HEK293 (cell line): ENCODE data around the gene MARCHF10.
A peak's percentile ranks its signal among the peaks of the same experiment; 100 is the strongest.

ENCODE experiments used
- CTCF ChIA-PET: fragments of 350-600 bp; formaldehyde crosslinking; extraction: SDS; loops from one replicate; lab custom pipeline; 2021; ENCODE audit warnings: antibody characterized with exemption; lab: Yijun Ruan, JAX
- POLR2A ChIA-PET: fragments of 300-600 bp; formaldehyde crosslinking; extraction: SDS; loops from one replicate; lab custom pipeline; 2020; ENCODE audit warnings: antibody characterized with exemption, inconsistent platforms; lab: Yijun Ruan, JAX
- H3K27ac ChIP-seq: fragments of 200-500 bp; sonication (Bioruptor generic); 2 replicates; pipeline ENCODE4 v1.5.1; 2014; ENCODE audit warnings: low read depth, low read length, control low read depth, inconsistent platforms; ENCODE audit errors: extremely low read depth
- H3K36me3 ChIP-seq, 2 experiments: fragments of 200-500 bp in 1 of 2; sonication (Bioruptor generic) in 1 of 2; 1 replicate in 1 of 2; 2 replicates in 1 of 2; pipeline ENCODE4 v1.5.1; 2014 to 2017; ENCODE audit warnings: inconsistent platforms in 2 of 2, low read length in 2 of 2; ENCODE audit not compliant: control insufficient read depth in 2 of 2, insufficient read depth in 1 of 2
- H3K4me1 ChIP-seq: fragments of 200-500 bp; sonication (Bioruptor generic); 2 replicates; pipeline ENCODE4 v1.5.1; 2014; ENCODE audit warnings: mild to moderate bottlenecking, low read length, inconsistent platforms; ENCODE audit not compliant: control insufficient read depth, insufficient read depth
- H3K4me3 ChIP-seq: 2 replicates; pipeline ENCODE4 v1.5.1; 2011; ENCODE audit warnings: low read depth, mild to moderate bottlenecking, control low read depth, low read length, moderate library complexity
- H3K9me3 ChIP-seq: fragments of 200-500 bp; sonication (Bioruptor generic); 2 replicates; pipeline ENCODE4 v1.5.1; 2014; ENCODE audit warnings: low read depth, low read length, inconsistent platforms; ENCODE audit not compliant: control insufficient read depth, insufficient read depth
- AEBP2 ChIP-seq: fragments of 450-650 bp; formaldehyde crosslinking; IDR thresholded peaks from 2 replicates; pipeline ENCODE4 v1.5.1; 2016; ENCODE audit warnings: missing biosample characterization, missing genetic modification characterization, borderline replicate concordance
- FEZF1 ChIP-seq: fragments of 450-650 bp; formaldehyde crosslinking; IDR thresholded peaks from 2 replicates; pipeline ENCODE4 v1.5.1; 2016; ENCODE audit warnings: missing biosample characterization, missing genetic modification characterization
- KLF8 ChIP-seq: fragments of 450-650 bp; formaldehyde crosslinking; IDR thresholded peaks from 2 replicates; pipeline ENCODE4 v1.5.1; 2016; ENCODE audit warnings: missing biosample characterization, missing genetic modification characterization
- MYNN ChIP-seq: fragments of 450-650 bp; formaldehyde crosslinking; IDR thresholded peaks from 2 replicates; pipeline ENCODE4 v1.5.1; 2016; ENCODE audit warnings: missing biosample characterization, missing genetic modification characterization, borderline replicate concordance
- PRDM1 ChIP-seq: fragments of 450-650 bp; formaldehyde crosslinking; IDR thresholded peaks from 2 replicates; pipeline ENCODE4; 2016; ENCODE audit warnings: missing biosample characterization, missing genetic modification characterization
- PRDM6 ChIP-seq: fragments of 450-650 bp; formaldehyde crosslinking; IDR thresholded peaks from 2 replicates; pipeline ENCODE4 v1.5.1; 2017; ENCODE audit warnings: missing biosample characterization, missing genetic modification characterization
- REPIN1 ChIP-seq: fragments of 450-650 bp; formaldehyde crosslinking; IDR thresholded peaks from 2 replicates; pipeline ENCODE4 v1.5.1; 2017; ENCODE audit warnings: missing biosample characterization, missing genetic modification characterization, low read depth
- SCRT1 ChIP-seq: fragments of 450-650 bp; formaldehyde crosslinking; IDR thresholded peaks from 2 replicates; pipeline ENCODE4 v1.5.1; 2016; ENCODE audit warnings: missing biosample characterization, missing genetic modification characterization, borderline replicate concordance
- SCRT2 ChIP-seq: fragments of 450-650 bp; formaldehyde crosslinking; IDR thresholded peaks from 2 replicates; pipeline ENCODE4 v1.5.1; 2016; ENCODE audit warnings: missing biosample characterization, missing genetic modification characterization
- ZBTB1 ChIP-seq: fragments of 450-650 bp; formaldehyde crosslinking; IDR thresholded peaks from 2 replicates; pipeline ENCODE4 v1.5.1; 2016; ENCODE audit warnings: missing biosample characterization, missing genetic modification characterization
- ZBTB17 ChIP-seq: fragments of 450-650 bp; formaldehyde crosslinking; IDR thresholded peaks from 2 replicates; pipeline ENCODE4 v1.5.1; 2016; ENCODE audit warnings: missing biosample characterization, missing genetic modification characterization
- ZBTB20 ChIP-seq: fragments of 450-650 bp; formaldehyde crosslinking; IDR thresholded peaks from 2 replicates; pipeline ENCODE4 v1.5.1; 2016; ENCODE audit warnings: missing biosample characterization, missing genetic modification characterization
- ZBTB48 ChIP-seq: fragments of 450-650 bp; formaldehyde crosslinking; IDR thresholded peaks from 2 replicates; pipeline ENCODE4 v1.5.1; 2016; ENCODE audit warnings: missing biosample characterization, missing genetic modification characterization
- ZBTB7A ChIP-seq: fragments of 450-650 bp; formaldehyde crosslinking; IDR thresholded peaks from 2 replicates; pipeline ENCODE4 v1.5.1; 2016; ENCODE audit warnings: low read depth, missing biosample characterization, missing genetic modification characterization
- ZNF16 ChIP-seq: fragments of 450-650 bp; formaldehyde crosslinking; IDR thresholded peaks from 2 replicates; pipeline ENCODE4 v1.5.1; 2016; ENCODE audit warnings: low read depth, missing biosample characterization, missing genetic modification characterization
- ZNF214 ChIP-seq: fragments of 450-650 bp; formaldehyde crosslinking; IDR thresholded peaks from 2 replicates; pipeline ENCODE4 v1.5.1; 2017; ENCODE audit warnings: missing biosample characterization, mild to moderate bottlenecking, missing genetic modification characterization, borderline replicate concordance
- ZNF221 ChIP-seq: fragments of 450-650 bp; formaldehyde crosslinking; IDR thresholded peaks from 2 replicates; pipeline ENCODE4 v1.5.1; 2017; ENCODE audit warnings: missing biosample characterization, missing genetic modification characterization, borderline replicate concordance
- ZNF248 ChIP-seq: fragments of 450-650 bp; formaldehyde crosslinking; IDR thresholded peaks from 2 replicates; pipeline ENCODE4 v1.5.1; 2017; ENCODE audit warnings: missing biosample characterization, missing genetic modification characterization
- ZNF335 ChIP-seq: fragments of 450-650 bp; formaldehyde crosslinking; conservative IDR thresholded peaks from 2 replicates; pipeline ENCODE4 v1.5.1; 2016; ENCODE audit warnings: missing biosample characterization, missing genetic modification characterization
- ZNF341 ChIP-seq: fragments of 450-650 bp; formaldehyde crosslinking; IDR thresholded peaks from 2 replicates; pipeline ENCODE4; 2016; ENCODE audit warnings: low read depth, missing biosample characterization, missing genetic modification characterization
- ZNF555 ChIP-seq: fragments of 450-650 bp; formaldehyde crosslinking; conservative IDR thresholded peaks from 2 replicates; pipeline ENCODE4 v1.5.1; 2017; ENCODE audit warnings: missing biosample characterization, mild to moderate bottlenecking, missing genetic modification characterization, inconsistent platforms
- ZNF571 ChIP-seq: fragments of 450-650 bp; formaldehyde crosslinking; IDR thresholded peaks from 2 replicates; pipeline ENCODE4 v1.5.0; 2017; ENCODE audit warnings: missing biosample characterization, missing genetic modification characterization
- ZNF600 ChIP-seq: fragments of 450-650 bp; formaldehyde crosslinking; IDR thresholded peaks from 2 replicates; pipeline ENCODE4 v1.5.1; 2016; ENCODE audit warnings: missing biosample characterization, missing genetic modification characterization
- ZNF621 ChIP-seq: fragments of 450-650 bp; formaldehyde crosslinking; IDR thresholded peaks from 2 replicates; pipeline ENCODE4 v1.5.1; 2017; ENCODE audit warnings: missing biosample characterization, missing genetic modification characterization
- ZNF747 ChIP-seq: fragments of 450-650 bp; formaldehyde crosslinking; IDR thresholded peaks from 2 replicates; pipeline ENCODE4 v1.5.1; 2016; ENCODE audit warnings: missing biosample characterization, missing genetic modification characterization
- ZNF843 ChIP-seq: fragments of 450-650 bp; formaldehyde crosslinking; IDR thresholded peaks from 2 replicates; pipeline ENCODE4 v1.5.1; 2016; ENCODE audit warnings: missing biosample characterization, missing genetic modification characterization
- TF ChIP-seq, protein P1 (sequence below): fragments of 450-650 bp; IDR thresholded peaks from 2 replicates; pipeline ENCODE4 v1.5.1; 2018; ENCODE audit warnings: missing biosample characterization, mild to moderate bottlenecking, missing genetic modification characterization
- TF ChIP-seq, protein P2 (sequence below): fragments of 450-650 bp; formaldehyde crosslinking; IDR thresholded peaks from 2 replicates; pipeline ENCODE4 v1.5.1; 2016; ENCODE audit warnings: missing biosample characterization, missing genetic modification characterization

The MARCHF10 gene

DNA sequence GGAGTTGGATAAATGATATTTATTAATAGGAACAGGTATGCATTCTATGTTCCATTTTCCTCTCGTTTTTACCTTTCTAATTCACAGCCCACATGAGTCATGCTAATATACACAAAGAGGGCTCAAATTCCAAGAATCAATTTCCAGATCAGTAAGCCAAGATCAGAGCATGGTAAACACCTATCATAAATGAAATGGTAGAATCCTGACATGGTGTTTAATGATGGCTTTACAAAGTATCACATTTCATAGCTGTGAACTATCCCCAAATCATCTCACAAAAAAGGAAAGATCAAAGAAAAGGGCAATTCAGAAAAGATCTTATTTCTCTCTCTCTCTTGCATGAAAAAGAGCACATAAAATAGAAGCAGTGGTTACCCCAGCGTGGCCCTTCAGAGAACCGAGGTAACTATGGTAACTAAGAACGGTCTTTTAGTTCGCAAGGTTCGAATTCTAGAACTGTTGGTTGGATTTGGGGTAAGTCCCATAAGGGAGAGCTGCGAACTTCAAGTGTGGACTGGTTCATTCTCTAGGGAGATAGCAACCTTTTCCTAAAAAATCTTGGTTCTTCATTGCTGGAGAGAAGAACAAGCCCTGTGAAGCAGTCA, 73.0 kb downstream of the MARCHF10 start (continued):
- TF ChIP-seq ZBTB7A (tag by site-specific recombination) (no peak), ZNF16 (tag by site-specific recombination) (no peak), MYNN (tag by site-specific recombination) (peak; percentile 79; the same call in 1 of the 2 replicates), ZNF571 (tag by site-specific recombination) (no peak), ZNF555 (tag by site-specific recombination) (no peak), ZNF248 (no peak), ZNF221 (no peak), ZNF214 (no peak), ZNF600 (tag by site-specific recombination) (no peak), ZNF747 (tag by site-specific recombination) (no peak), ZBTB48 (no peak)
- TF ChIP-seq, protein P1, sequence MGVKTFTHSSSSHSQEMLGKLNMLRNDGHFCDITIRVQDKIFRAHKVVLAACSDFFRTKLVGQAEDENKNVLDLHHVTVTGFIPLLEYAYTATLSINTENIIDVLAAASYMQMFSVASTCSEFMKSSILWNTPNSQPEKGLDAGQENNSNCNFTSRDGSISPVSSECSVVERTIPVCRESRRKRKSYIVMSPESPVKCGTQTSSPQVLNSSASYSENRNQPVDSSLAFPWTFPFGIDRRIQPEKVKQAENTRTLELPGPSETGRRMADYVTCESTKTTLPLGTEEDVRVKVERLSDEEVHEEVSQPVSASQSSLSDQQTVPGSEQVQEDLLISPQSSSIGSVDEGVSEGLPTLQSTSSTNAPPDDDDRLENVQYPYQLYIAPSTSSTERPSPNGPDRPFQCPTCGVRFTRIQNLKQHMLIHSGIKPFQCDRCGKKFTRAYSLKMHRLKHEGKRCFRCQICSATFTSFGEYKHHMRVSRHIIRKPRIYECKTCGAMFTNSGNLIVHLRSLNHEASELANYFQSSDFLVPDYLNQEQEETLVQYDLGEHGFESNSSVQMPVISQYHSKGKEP (tag by site-specific recombination) = no peak

- Histone ChIP-seq H3K4me1 (peaks cover 11% of the 10 kb centered on the region), H3K36me3 (no peaks in the 10 kb centered on the region), H3K9me3 (no peaks in the 10 kb centered on the region), H3K27ac (no peak overlapping the region), H3K4me3 (no peak overlapping the region)
- CTCF ChIA-PET = interaction anchor here (0.5 to 1.3 kb wide), 2 partner anchors 13 to 70 kb away, joined by 3 to 4 read pairs; no protein-coding TSS in a partner anchor
- TF ChIP-seq ZBTB1 (tag by site-specific recombination) (no peak), ZBTB17 (tag by site-specific recombination) (peak; percentile 32; the same call in 1 of the 2 replicates), ZBTB48 (peak; percentile 87), KLF8 (tag by site-specific recombination) (0 out of 2 replicates have a peak, but pooled peaks have one; percentile 18), SCRT2 (tag by site-specific recombination) (peak; percentile 79), ZNF335 (peak; percentile 42; the same call in 1 of the 2 replicates), ZNF843 (0 out of 2 replicates have a peak, but pooled peaks have one; percentile 27), PRDM6 (tag by site-specific recombination) (peak; percentile 88), REPIN1 (no peak), SCRT1 (tag by site-specific recombination) (peak; percentile 55; the same call in 1 of the 2 replicates), ZBTB20 (no peak), ZNF221 (no peak), ZNF621 (tag by site-specific recombination) (no peak), ZNF341 (tag by site-specific recombination) (peak; percentile 42), FEZF1 (tag by site-specific recombination) (peak; percentile 48; the same call in 1 of the 2 replicates), AEBP2 (no peak), PRDM1 (tag by site-specific recombination) (peak; percentile 59)
- TF ChIP-seq, protein P1 (tag by site-specific recombination) = peak; percentile 88
- TF ChIP-seq, protein P2, sequence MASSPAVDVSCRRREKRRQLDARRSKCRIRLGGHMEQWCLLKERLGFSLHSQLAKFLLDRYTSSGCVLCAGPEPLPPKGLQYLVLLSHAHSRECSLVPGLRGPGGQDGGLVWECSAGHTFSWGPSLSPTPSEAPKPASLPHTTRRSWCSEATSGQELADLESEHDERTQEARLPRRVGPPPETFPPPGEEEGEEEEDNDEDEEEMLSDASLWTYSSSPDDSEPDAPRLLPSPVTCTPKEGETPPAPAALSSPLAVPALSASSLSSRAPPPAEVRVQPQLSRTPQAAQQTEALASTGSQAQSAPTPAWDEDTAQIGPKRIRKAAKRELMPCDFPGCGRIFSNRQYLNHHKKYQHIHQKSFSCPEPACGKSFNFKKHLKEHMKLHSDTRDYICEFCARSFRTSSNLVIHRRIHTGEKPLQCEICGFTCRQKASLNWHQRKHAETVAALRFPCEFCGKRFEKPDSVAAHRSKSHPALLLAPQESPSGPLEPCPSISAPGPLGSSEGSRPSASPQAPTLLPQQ = 0 out of 2 replicates have a peak, but pooled peaks have one; percentile 22
- POLR2A ChIA-PET = no interaction called here
These were observed 76.0 kb downstream of the MARCHF10 start for GRCh38 chr17:62732125-62732524.
